Suppressor macrophage treated with lipopolysaccharide for 1 hour (primary cell): ENCODE measurements around the gene UBR1.
"Not testable (repeated sequence)": the region's sequence is repeated elsewhere in the genome, so short reads cannot be mapped to it uniquely, and the experiment has no call there.

Experiments
- DNase-seq, 3 donors: peaks; one replicate each; pipeline ENCODE4 v3.0.0-alpha.2; 2020 to 2022

Gene UBR1

GRCh38 chr15:43046484-43046883 is 59.4 kb downstream of the UBR1 start:
- no peak for DNase-seq

- no peak for DNase-seq
These were observed 63.0 kb downstream of the UBR1 start for GRCh38 chr15:43042885-43043284.

- DNase-seq: not testable (repeated sequence)
These were observed 64.8 kb downstream of the UBR1 start for GRCh38 chr15:43041085-43041484.

GRCh38 chr15:43035240-43035639 is 70.6 kb downstream of the UBR1 start:
- DNase-seq: not testable (repeated sequence)

GRCh38 chr15:43029476-43029875 is 76.4 kb downstream of the UBR1 start:
- DNase-seq: peak; percentile 27 to 54 (median 44)

- no peak for DNase-seq
These were observed 80.7 kb downstream of the UBR1 start for GRCh38 chr15:43025150-43025549.

GRCh38 chr15:43014671-43015070 is 91.2 kb downstream of the UBR1 start:
- not testable (repeated sequence) for DNase-seq

GRCh38 chr15:43009206-43009605 is 96.6 kb downstream of the UBR1 start:
- DNase-seq: no peak

- no peak for DNase-seq
These were observed 97.7 kb downstream of the UBR1 start for GRCh38 chr15:43008150-43008549.

GRCh38 chr15:43007551-43007950 is 98.3 kb downstream of the UBR1 start:
- no peak for DNase-seq

GRCh38 chr15:43006991-43007390 is 98.8 kb downstream of the UBR1 start:
- DNase-seq: no peak

- DNase-seq: not testable (repeated sequence)
These were observed 100.8 kb downstream of the UBR1 start for GRCh38 chr15:43004886-43005595.

- DNase-seq: no peak
These were observed 106.5 kb downstream of the UBR1 start for GRCh38 chr15:42999201-42999779.

- DNase-seq: no peak
These were observed 109.0 kb downstream of the UBR1 start for GRCh38 chr15:42996871-42997270.

- DNase-seq: no peak
These were observed 111.3 kb downstream of the UBR1 start for GRCh38 chr15:42994546-42994945.

GRCh38 chr15:42992626-42993025 is 113.2 kb downstream of the UBR1 start:
- DNase-seq: no peak

- DNase-seq: no peak
These were observed 119.0 kb downstream of the UBR1 start for GRCh38 chr15:42986693-42987342.

- DNase-seq: peak; percentile 15 to 49 (median 38)
These were observed 121.3 kb downstream of the UBR1 start for GRCh38 chr15:42984493-42985034.

GRCh38 chr15:42979113-42979512 is 126.7 kb downstream of the UBR1 start:
- DNase-seq: not testable (repeated sequence)

- no peak for DNase-seq
These were observed 131.5 kb downstream of the UBR1 start for GRCh38 chr15:42974202-42974862.

GRCh38 chr15:42973114-42973513 is 132.7 kb downstream of the UBR1 start:
- DNase-seq: no peak

GRCh38 chr15:42971830-42972229 is 134.0 kb downstream of the UBR1 start:
- DNase-seq: no peak

- no peak for DNase-seq
These were observed 141.4 kb downstream of the UBR1 start for GRCh38 chr15:42964476-42964875.
